HCT116 (cell line): ENCODE results near the gene SF1. TPM values are rescaled to one million over a fixed set of nuclear protein-coding genes. Genes with fewer than 3 reads are reported as not detected.

ENCODE experiments used
- ATAC-seq: fragments of 200-7000 bp; cut with Tn5 transposase; 2 replicates; pipeline ENCODE4 v1.9.1; 2020; ENCODE audit warnings: mild to moderate bottlenecking, moderate library complexity
- BruUV-seq: library from RNA; stranded (reverse); fragments of 400-500 nt; replicated peaks from 2 replicates; lab custom pipeline; 2021; lab: Mats Ljungman, UMichigan
- CTCF ChIA-PET: fragments of 300-600 bp; sonication (Branson Sonifier 250); formaldehyde crosslinking; loops from one replicate; lab custom pipeline; 2021; ENCODE audit warnings: antibody characterized with exemption; lab: Charles Lee
- POLR2A ChIA-PET: fragments of 300-600, 350-600 bp; sonication (Branson Sonifier 250); formaldehyde crosslinking; loops from one replicate; lab custom pipeline; 2021; ENCODE audit warnings: antibody characterized with exemption; lab: Charles Lee
- RAD21 ChIA-PET, 2 experiments: fragments of 300-600 bp; sonication (Branson Sonifier 250); formaldehyde crosslinking; loops; one replicate each; lab custom pipeline; 2023; ENCODE audit warnings: low total read pairs in 2 of 2; ENCODE audit not compliant: uncharacterized antibody in 2 of 2, unreplicated experiment in 2 of 2, low non-redundant PET in 1 of 2; lab: Charles Lee
- DNase-seq: peaks from one replicate; pipeline ENCODE4 v3.0.0-alpha.2; 2010; ENCODE audit warnings: low read depth, low spot score
- H2AFZ ChIP-seq: fragments of 200-600 bp; shearing (Covaris generic), sonication (generic); 2 replicates; pipeline ENCODE4 v1.6.1; 2017; ENCODE audit warnings: low read depth, mixed run types, mixed read lengths, antibody characterized with exemption, low read length; ENCODE audit not compliant: poor library complexity, severe bottlenecking
- H3K27ac ChIP-seq: 2 replicates; pipeline ENCODE4 v1.5.1; 2012; ENCODE audit warnings: low read depth, low read length
- H3K27me3 ChIP-seq: fragments of 200-600 bp; sonication (generic); 2 replicates; pipeline ENCODE4 v1.6.1; 2016; ENCODE audit warnings: mixed run types, low read length, mixed read lengths; ENCODE audit not compliant: insufficient read depth
- H3K36me3 ChIP-seq, 2 experiments: fragments of 200-500 bp in 1 of 2; fragments of 200-600 bp in 1 of 2; sonication (Bioruptor generic) in 1 of 2; sonication (generic) in 1 of 2; 2 replicates each; pipeline versions ENCODE4 v1.5.1 to v1.6.1; 2014 to 2016; ENCODE audit warnings: low read length in 2 of 2, inconsistent platforms in 1 of 2, mixed read lengths in 1 of 2, mixed run types in 1 of 2; ENCODE audit not compliant: insufficient read depth in 2 of 2, control insufficient read depth in 1 of 2
- H3K4me1 ChIP-seq, 2 experiments: fragments of 200-600 bp in 1 of 2; sonication (generic) in 1 of 2; 2 replicates each; pipeline versions ENCODE4 v1.5.1 to v1.6.1; 2012 to 2017; ENCODE audit warnings: low read length in 2 of 2, inconsistent platforms in 1 of 2, mild to moderate bottlenecking in 1 of 2, mixed read lengths in 1 of 2, mixed run types in 1 of 2, moderate library complexity in 1 of 2; ENCODE audit not compliant: insufficient read depth in 2 of 2, control insufficient read depth in 1 of 2
- H3K4me2 ChIP-seq: fragments of 200-600 bp; sonication (generic); 2 replicates; pipeline ENCODE4 v1.6.1; 2017; ENCODE audit warnings: mixed run types, low read length, mixed read lengths
- H3K4me3 ChIP-seq, 2 experiments: fragments of 200-600 bp in 1 of 2; sonication (generic) in 1 of 2; replicated peaks in 1 of 2; 2 replicates each; pipeline ENCODE4 v1.5.1; 2011 to 2016; ENCODE audit warnings: low read length in 2 of 2, control low read depth in 1 of 2, low read depth in 1 of 2, mild to moderate bottlenecking in 1 of 2, mixed read lengths in 1 of 2, mixed run types in 1 of 2
- H3K79me2 ChIP-seq: fragments of 200-600 bp; sonication (generic); 2 replicates; pipeline ENCODE4 v1.6.1; 2017; ENCODE audit warnings: mild to moderate bottlenecking, mixed run types, low read length, moderate library complexity, mixed read lengths; ENCODE audit not compliant: insufficient read depth
- H3K9ac ChIP-seq: fragments of 200-600 bp; sonication (generic); 2 replicates; pipeline ENCODE4 v1.6.1; 2016; ENCODE audit warnings: low read length, mixed read lengths
- H3K9me2 ChIP-seq: fragments of 200-600 bp; sonication (generic), shearing (Covaris generic); 2 replicates; pipeline ENCODE4 v1.6.1; 2017; ENCODE audit warnings: mixed run types, mild to moderate bottlenecking, moderate library complexity; ENCODE audit not compliant: insufficient read depth
- H3K9me3 ChIP-seq, 2 experiments: fragments of 200-500 bp in 1 of 2; fragments of 200-600 bp in 1 of 2; sonication (Bioruptor generic) in 1 of 2; sonication (generic) in 1 of 2; 2 replicates each; pipeline ENCODE4 v1.6.1; 2014 to 2017; ENCODE audit warnings: low read length in 2 of 2, mixed read lengths in 2 of 2, inconsistent platforms in 1 of 2, low read depth in 1 of 2, mild to moderate bottlenecking in 1 of 2, mixed run types in 1 of 2, moderate library complexity in 1 of 2; ENCODE audit not compliant: control insufficient read depth in 1 of 2, insufficient read depth in 1 of 2
- H4K20me1 ChIP-seq: fragments of 200-600 bp; sonication (generic), shearing (Covaris generic); 2 replicates; pipeline ENCODE4 v1.6.1; 2017; ENCODE audit warnings: mixed run types, mild to moderate bottlenecking, moderate library complexity; ENCODE audit not compliant: insufficient read depth
- CBX3 ChIP-seq: IDR thresholded peaks from 2 replicates; pipeline ENCODE4 v1.6.1; 2012; ENCODE audit warnings: low read depth
- CEBPB ChIP-seq: IDR thresholded peaks from 2 replicates; pipeline ENCODE4 v1.6.1; 2012; ENCODE audit warnings: low read depth
- EGR1 ChIP-seq: IDR thresholded peaks from 2 replicates; pipeline ENCODE4 v1.6.1; 2012; ENCODE audit warnings: low read depth
- ELF1 ChIP-seq: IDR thresholded peaks from 2 replicates; pipeline ENCODE4 v1.6.1; 2012; ENCODE audit warnings: low read depth, borderline replicate concordance
- EZH2 ChIP-seq: fragments of 200-600 bp; sonication (generic); IDR thresholded peaks from 2 replicates; pipeline ENCODE4 v1.6.1; 2017; ENCODE audit warnings: antibody characterized with exemption, mixed run types
- EZH2phosphoT487 ChIP-seq: fragments of 200-600 bp; IDR thresholded peaks from 2 replicates; pipeline ENCODE4 v1.6.1; 2018; ENCODE audit warnings: antibody characterized with exemption, borderline replicate concordance
- FOSL1 ChIP-seq: IDR thresholded peaks from 2 replicates; pipeline ENCODE4 v1.6.1; 2012; ENCODE audit warnings: low read depth
- JUND ChIP-seq: IDR thresholded peaks from 2 replicates; pipeline ENCODE4 v1.6.1; 2012
- POLR2A ChIP-seq: IDR thresholded peaks from 2 replicates; pipeline ENCODE4 v1.7.0; 2011; ENCODE audit warnings: borderline replicate concordance; ENCODE audit not compliant: insufficient read depth, insufficient read length; ENCODE audit errors: extremely low read depth
- POLR2AphosphoS5 ChIP-seq: IDR thresholded peaks from 2 replicates; pipeline ENCODE4 v1.6.1; 2011; ENCODE audit warnings: mild to moderate bottlenecking, low read depth, low read length, moderate library complexity
- RAD21 ChIP-seq: IDR thresholded peaks from 2 replicates; pipeline ENCODE4 v1.6.1; 2012; ENCODE audit warnings: low read depth, mild to moderate bottlenecking
- SIN3A ChIP-seq: IDR thresholded peaks from 2 replicates; pipeline ENCODE4 v1.6.1; 2012; ENCODE audit warnings: low read depth
- SP1 ChIP-seq: IDR thresholded peaks from 2 replicates; pipeline ENCODE4 v1.6.1; 2012; ENCODE audit warnings: low read depth
- SRF ChIP-seq: IDR thresholded peaks from 2 replicates; pipeline ENCODE4 v1.6.1; 2012; ENCODE audit warnings: low read depth
- TCF7L2 ChIP-seq: IDR thresholded peaks from 2 replicates; pipeline ENCODE4 v1.7.0; 2011; ENCODE audit warnings: borderline replicate concordance, inconsistent platforms; ENCODE audit not compliant: insufficient read depth, insufficient read length; ENCODE audit errors: extremely low read depth
- YY1 ChIP-seq: IDR thresholded peaks from 2 replicates; pipeline ENCODE4 v1.6.1; 2011; ENCODE audit warnings: low read length, low read depth, moderate library complexity, mild to moderate bottlenecking; ENCODE audit not compliant: insufficient replicate concordance; ENCODE audit errors: extremely low read depth
- ZFX ChIP-seq: fragments of 450-650 bp; IDR thresholded peaks from 2 replicates; pipeline ENCODE4 v1.6.1; 2017
- ZNF274 ChIP-seq: fragments of 200-500 bp; sonication (Bioruptor generic); IDR thresholded peaks from 2 replicates; pipeline ENCODE4 v1.6.1; 2014; ENCODE audit warnings: mild to moderate bottlenecking, low read depth, low read length, inconsistent platforms
- intact Hi-C: fragments of 100-400 bp; cut with micrococcal nuclease; formaldehyde crosslinking; loops from 2 replicates; pipeline ENCODE4 v1.10.0; 2022
- total RNA-seq: library from RNA; stranded (reverse); gene quantifications from one replicate; pipeline ENCODE4 v1.2.1, GENCODE V29; 2021; ENCODE audit not compliant: unreplicated experiment
- TF ChIP-seq, protein P1 (sequence below): IDR thresholded peaks from 2 replicates; pipeline ENCODE4 v1.6.1; 2012; ENCODE audit warnings: low read depth

Gene SF1
- total RNA-seq, 1 experiment from 2014 or later: 403 TPM

DNA sequence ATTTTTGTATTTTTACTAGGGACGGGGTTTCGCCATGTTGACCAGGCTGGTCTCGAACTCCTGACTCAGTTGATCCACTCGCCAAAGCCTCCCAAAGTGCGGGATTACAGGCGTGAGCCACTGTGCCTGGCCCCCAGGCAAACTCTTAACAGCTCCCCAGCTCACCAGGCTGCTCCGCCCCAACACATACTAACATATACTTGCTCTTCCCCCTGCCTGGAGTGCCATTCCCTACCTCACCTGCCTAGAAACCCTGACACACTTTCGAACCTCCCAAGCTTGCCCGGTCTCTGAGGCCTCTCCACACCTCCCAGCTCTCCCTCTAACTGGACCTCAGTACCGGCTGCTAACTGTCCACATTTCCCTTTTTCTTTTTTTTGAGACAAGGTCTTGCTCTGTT lies 16.2 kb upstream of the SF1 start:
- H3K27ac ChIP-seq: no peak overlapping the region
- TF ChIP-seq TCF7L2 (no peak), YY1 (no peak), POLR2AphosphoS5 (no peak), EGR1 (no peak), CEBPB (no peak), SRF (no peak), EZH2phosphoT487 (no peak), ZNF274 (no peak)
- no peaks in the 10 kb centered on the region for H3K9me2 ChIP-seq
- ChIA-PET POLR2A (no interaction called here), RAD21 (no interaction called here), CTCF (interaction anchor here (0.7 kb wide), 1 partner anchor 84 kb away, joined by 3 read pairs; no protein-coding TSS in a partner anchor)
- H3K4me1 ChIP-seq: peaks cover 12 to 18% of the 10 kb centered on the region in 2 experiments; a peak in 3 of 4 replicates
- intact Hi-C loops: no loop called here
- no peaks in the 10 kb centered on the region for H3K79me2 ChIP-seq
- no TSS peak for BruUV-seq
- H3K4me2 ChIP-seq: no peak overlapping the region
- ATAC-seq (no peak), DNase-seq (no peak)
- H3K9me3 ChIP-seq: no peaks in the 10 kb centered on the region
- no peak overlapping the region for H2AFZ ChIP-seq
- H3K4me3 ChIP-seq: no peak overlapping the region
- H3K36me3 ChIP-seq: no peaks in the 10 kb centered on the region; a peak in 1 of 4 replicates
- no peaks in the 10 kb centered on the region for H4K20me1 ChIP-seq
- no peaks in the 10 kb centered on the region for H3K27me3 ChIP-seq
- no peak overlapping the region for H3K9ac ChIP-seq

DNA sequence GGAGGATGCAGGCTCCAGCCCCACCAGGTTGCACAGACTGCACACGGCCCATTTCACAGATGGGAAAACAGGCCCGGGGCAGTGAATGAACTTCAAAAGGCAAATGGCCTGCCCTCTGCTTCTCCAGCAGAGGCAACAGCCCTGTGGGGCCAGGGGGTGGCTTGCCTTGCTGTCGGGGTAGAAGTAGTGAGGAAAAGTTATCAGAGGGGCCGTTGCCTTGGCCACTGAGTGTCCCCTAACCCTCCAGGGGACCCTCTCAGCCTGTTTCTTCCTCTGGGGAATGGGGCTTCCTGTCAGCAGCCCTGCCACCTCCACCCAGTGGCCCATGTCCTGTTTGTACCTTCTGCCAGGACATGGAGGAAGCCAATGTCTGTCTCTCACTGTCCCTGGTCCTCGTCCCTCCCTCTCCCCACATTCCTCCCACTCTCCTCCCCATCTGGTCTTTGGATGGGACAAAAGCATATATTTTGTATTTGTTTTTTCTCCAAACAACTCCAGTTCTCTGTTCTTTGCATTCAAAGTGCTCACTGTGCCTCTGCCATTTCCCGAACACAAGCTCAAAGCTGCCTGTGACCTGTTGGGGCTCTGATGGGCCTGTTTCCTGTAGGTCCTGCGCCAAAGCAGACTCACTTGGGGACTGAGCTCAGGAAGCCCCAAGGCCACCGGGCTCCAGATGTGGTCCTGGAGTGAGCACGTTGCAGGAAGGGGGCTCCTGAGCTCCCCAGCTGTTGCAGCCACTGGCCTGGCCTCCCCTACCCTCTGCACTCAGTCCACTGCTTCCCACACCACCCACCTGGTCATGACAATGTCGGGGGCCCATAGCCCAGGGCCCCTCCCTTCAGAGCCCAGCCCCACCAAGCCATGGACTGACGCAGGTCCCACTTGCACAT lies 15.2 kb upstream of the SF1 start:
- no peak for ATAC-seq
- no TSS peak for BruUV-seq
- ChIA-PET RAD21 (no interaction called here), POLR2A (no interaction called here), CTCF (no interaction called here)
- no peak overlapping the region for H3K9ac ChIP-seq
- no peak overlapping the region for H3K4me3 ChIP-seq
- no peak overlapping the region for H3K27ac ChIP-seq
- intact Hi-C loops: no loop called here
- peaks cover 6 to 8% of the 10 kb centered on the region in 2 experiments; a peak in 3 of 4 replicates for H3K4me1 ChIP-seq
- H3K9me3 ChIP-seq: no peaks in the 10 kb centered on the region
- H3K79me2 ChIP-seq: no peaks in the 10 kb centered on the region
- no peaks in the 10 kb centered on the region for H4K20me1 ChIP-seq
- no peaks in the 10 kb centered on the region; a peak in 1 of 4 replicates for H3K36me3 ChIP-seq
- H2AFZ ChIP-seq: no peak overlapping the region
- DNase-seq: no peak
- no peaks in the 10 kb centered on the region for H3K9me2 ChIP-seq
- no peak overlapping the region for H3K4me2 ChIP-seq
- no peaks in the 10 kb centered on the region for H3K27me3 ChIP-seq
- TF ChIP-seq ELF1 (no peak), SIN3A (no peak), CBX3 (no peak), YY1 (no peak), ZFX (no peak), EZH2 (no peak), FOSL1 (no peak), EZH2phosphoT487 (no peak), ZNF274 (no peak), TCF7L2 (no peak), POLR2A (no peak), RAD21 (no peak), SP1 (no peak), JUND (no peak)
- TF ChIP-seq, protein P1, sequence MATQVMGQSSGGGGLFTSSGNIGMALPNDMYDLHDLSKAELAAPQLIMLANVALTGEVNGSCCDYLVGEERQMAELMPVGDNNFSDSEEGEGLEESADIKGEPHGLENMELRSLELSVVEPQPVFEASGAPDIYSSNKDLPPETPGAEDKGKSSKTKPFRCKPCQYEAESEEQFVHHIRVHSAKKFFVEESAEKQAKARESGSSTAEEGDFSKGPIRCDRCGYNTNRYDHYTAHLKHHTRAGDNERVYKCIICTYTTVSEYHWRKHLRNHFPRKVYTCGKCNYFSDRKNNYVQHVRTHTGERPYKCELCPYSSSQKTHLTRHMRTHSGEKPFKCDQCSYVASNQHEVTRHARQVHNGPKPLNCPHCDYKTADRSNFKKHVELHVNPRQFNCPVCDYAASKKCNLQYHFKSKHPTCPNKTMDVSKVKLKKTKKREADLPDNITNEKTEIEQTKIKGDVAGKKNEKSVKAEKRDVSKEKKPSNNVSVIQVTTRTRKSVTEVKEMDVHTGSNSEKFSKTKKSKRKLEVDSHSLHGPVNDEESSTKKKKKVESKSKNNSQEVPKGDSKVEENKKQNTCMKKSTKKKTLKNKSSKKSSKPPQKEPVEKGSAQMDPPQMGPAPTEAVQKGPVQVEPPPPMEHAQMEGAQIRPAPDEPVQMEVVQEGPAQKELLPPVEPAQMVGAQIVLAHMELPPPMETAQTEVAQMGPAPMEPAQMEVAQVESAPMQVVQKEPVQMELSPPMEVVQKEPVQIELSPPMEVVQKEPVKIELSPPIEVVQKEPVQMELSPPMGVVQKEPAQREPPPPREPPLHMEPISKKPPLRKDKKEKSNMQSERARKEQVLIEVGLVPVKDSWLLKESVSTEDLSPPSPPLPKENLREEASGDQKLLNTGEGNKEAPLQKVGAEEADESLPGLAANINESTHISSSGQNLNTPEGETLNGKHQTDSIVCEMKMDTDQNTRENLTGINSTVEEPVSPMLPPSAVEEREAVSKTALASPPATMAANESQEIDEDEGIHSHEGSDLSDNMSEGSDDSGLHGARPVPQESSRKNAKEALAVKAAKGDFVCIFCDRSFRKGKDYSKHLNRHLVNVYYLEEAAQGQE: no peak
